ENCODE measurements around the gene SLC25A41.

Gene SLC25A41

GRCh38 chr19:6472713-6473112, 39.1 kb upstream of the SLC25A41 start:
- no peaks in the 10 kb centered on the region for H3K9me3 ChIP-seq (ENCODE audit: control insufficient read depth, insufficient read depth, low read length)

GRCh38 chr19:6471076-6471475, 37.5 kb upstream of the SLC25A41 start:
- no peaks in the 10 kb centered on the region for H3K4me1 ChIP-seq (ENCODE audit: control insufficient read depth, insufficient read depth, low read length)
- no peaks in the 10 kb centered on the region for H3K9me3 ChIP-seq (ENCODE audit: control insufficient read depth, insufficient read depth, low read length)
- peaks cover 11% of the 10 kb centered on the region for H3K27me3 ChIP-seq (ENCODE audit: control insufficient read depth, insufficient read depth, low read length)
- H3K36me3 ChIP-seq (ENCODE audit: control insufficient read depth, insufficient read depth, low read length), result peaks cover 6% of the 10 kb centered on the region
- no peak overlapping the region for H3K4me3 ChIP-seq (ENCODE audit: low read depth, low read length)
- H3K9ac ChIP-seq (ENCODE audit: low read depth, low read length), result no peak overlapping the region

More at GRCh38 chr19:6472713-6473112, 39.1 kb upstream of the SLC25A41 start:
- no peaks in the 10 kb centered on the region for H3K36me3 ChIP-seq (ENCODE audit: control insufficient read depth, insufficient read depth, low read length)
- H3K27me3 ChIP-seq (ENCODE audit: control insufficient read depth, insufficient read depth, low read length), result peaks cover 11% of the 10 kb centered on the region
- H3K4me3 ChIP-seq (ENCODE audit: low read depth, low read length), result no peak overlapping the region
- H3K9ac ChIP-seq (ENCODE audit: low read depth, low read length), result no peak overlapping the region
- H3K4me1 ChIP-seq (ENCODE audit: control insufficient read depth, insufficient read depth, low read length), result no peaks in the 10 kb centered on the region

DNA sequence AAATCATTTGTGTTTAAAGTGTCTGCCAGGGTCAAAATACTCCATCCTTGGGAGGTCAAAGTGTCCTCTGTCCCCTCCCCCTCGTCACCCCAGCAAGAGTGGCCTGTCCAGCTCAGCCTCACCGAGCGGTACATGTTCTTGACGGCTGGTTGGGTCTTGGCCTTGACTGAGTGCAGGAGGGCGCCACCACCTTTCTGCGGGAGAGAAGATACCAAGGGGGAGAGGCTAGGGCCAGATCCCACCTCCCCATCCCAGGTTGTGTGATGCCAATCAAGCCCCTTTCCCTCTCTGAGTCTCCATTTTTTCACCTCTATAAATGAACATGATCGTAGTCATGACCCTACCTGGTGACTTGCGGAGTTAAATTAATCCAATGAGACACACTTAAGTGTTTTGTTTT, 36.6 kb upstream of the SLC25A41 start:
- Histone ChIP-seq H3K9ac (ENCODE audit: low read depth, low read length) (no peak overlapping the region), H3K4me1 (ENCODE audit: control insufficient read depth, insufficient read depth, low read length) (peaks cover 4% of the 10 kb centered on the region), H3K27me3 (ENCODE audit: control insufficient read depth, insufficient read depth, low read length) (peaks cover 8% of the 10 kb centered on the region), H3K9me3 (ENCODE audit: control insufficient read depth, insufficient read depth, low read length) (no peaks in the 10 kb centered on the region), H3K4me3 (ENCODE audit: low read depth, low read length) (no peak overlapping the region), H3K36me3 (ENCODE audit: control insufficient read depth, insufficient read depth, low read length) (peaks cover 6% of the 10 kb centered on the region)

DNA sequence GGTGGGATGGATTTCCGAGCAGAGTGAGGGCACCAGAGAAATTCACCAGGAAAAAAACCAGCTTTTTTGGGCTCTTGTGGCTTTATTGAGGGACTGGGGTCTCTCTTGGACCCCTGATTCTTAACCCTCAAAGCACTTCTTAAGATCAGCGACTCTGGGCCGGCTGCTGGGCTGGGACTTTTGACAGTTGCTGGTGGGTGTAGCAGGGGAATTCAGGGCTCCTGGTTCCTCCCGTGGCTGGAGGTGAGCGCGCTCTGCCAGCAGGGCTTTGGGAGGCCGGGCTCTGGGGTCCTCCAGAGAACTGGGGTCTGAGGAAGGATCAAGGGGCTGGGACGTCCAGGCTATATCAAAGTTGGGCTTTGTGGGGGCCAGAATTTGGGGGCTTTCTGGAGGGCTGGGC, 33.8 kb upstream of the SLC25A41 start:
- Histone ChIP-seq H3K9ac (ENCODE audit: low read depth, low read length) (no peak overlapping the region), H3K4me3 (ENCODE audit: low read depth, low read length) (no peak overlapping the region), H3K9me3 (ENCODE audit: control insufficient read depth, insufficient read depth, low read length) (no peaks in the 10 kb centered on the region), H3K4me1 (ENCODE audit: control insufficient read depth, insufficient read depth, low read length) (peaks cover 4% of the 10 kb centered on the region), H3K36me3 (ENCODE audit: control insufficient read depth, insufficient read depth, low read length) (peaks cover 6% of the 10 kb centered on the region), H3K27me3 (ENCODE audit: control insufficient read depth, insufficient read depth, low read length) (peaks cover 2% of the 10 kb centered on the region)

DNA sequence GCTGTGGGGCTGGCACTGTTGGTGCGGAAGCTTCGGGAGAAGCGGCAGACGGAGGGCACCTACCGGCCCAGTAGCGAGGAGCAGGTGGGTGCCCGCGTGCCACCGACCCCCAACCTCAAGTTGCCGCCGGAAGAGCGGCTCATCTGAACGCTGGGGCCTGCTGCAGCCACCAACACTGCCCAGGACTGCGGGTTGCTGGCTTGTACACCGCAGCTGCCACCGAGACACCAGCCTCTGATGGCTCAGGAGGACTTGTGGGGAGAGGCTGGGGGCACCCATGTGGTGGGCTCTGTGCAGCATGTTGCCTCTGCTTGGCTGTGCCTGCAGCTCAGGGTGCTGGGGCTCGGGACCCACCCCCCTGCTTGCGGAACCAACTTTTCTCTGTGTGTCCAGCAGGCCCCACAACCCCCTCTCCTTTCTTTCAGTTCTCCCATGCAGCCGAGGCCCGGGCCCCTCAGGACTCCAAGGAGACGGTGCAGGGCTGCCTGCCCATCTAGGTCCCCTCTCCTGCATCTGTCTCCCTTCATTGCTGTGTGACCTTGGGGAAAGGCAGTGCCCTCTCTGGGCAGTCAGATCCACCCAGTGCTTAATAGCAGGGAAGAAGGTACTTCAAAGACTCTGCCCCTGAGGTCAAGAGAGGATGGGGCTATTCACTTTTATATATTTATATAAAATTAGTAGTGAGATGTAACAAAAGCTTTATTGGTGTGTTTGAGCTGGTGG, 33.1 kb upstream of the SLC25A41 start:
- peaks cover 6% of the 10 kb centered on the region for H3K27me3 ChIP-seq (ENCODE audit: control insufficient read depth, insufficient read depth, low read length)
- H3K4me1 ChIP-seq (ENCODE audit: control insufficient read depth, insufficient read depth, low read length), result peaks cover 4% of the 10 kb centered on the region
- H3K4me3 ChIP-seq (ENCODE audit: low read depth, low read length), result no peak overlapping the region
- H3K9ac ChIP-seq (ENCODE audit: low read depth, low read length), result no peak overlapping the region
- peaks cover 6% of the 10 kb centered on the region for H3K36me3 ChIP-seq (ENCODE audit: control insufficient read depth, insufficient read depth, low read length)
- no peaks in the 10 kb centered on the region for H3K9me3 ChIP-seq (ENCODE audit: control insufficient read depth, insufficient read depth, low read length)

DNA sequence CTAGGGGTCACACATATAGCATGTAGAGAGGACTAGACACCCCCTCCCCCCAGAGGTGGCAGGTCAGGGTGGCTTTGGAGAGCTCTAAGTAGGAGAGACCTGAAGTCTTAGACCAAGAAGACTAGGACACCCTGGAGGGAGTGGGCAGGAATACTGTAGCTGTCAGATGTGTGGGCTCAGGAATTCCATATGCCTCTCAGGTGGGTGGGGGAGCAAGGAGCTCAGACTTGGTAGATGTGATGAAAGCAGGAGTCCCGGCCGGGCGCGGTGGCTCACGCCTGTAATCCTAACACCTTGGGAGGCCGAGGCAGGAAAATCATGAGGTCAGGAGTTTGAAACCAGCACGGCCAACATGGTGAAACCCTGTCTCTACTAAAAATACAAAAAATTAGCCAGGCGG, 32.1 kb upstream of the SLC25A41 start:
- Histone ChIP-seq H3K9me3 (ENCODE audit: control insufficient read depth, insufficient read depth, low read length) (no peaks in the 10 kb centered on the region), H3K36me3 (ENCODE audit: control insufficient read depth, insufficient read depth, low read length) (peaks cover 6% of the 10 kb centered on the region), H3K4me1 (ENCODE audit: control insufficient read depth, insufficient read depth, low read length) (peaks cover 4% of the 10 kb centered on the region), H3K4me3 (ENCODE audit: low read depth, low read length) (no peak overlapping the region), H3K9ac (ENCODE audit: low read depth, low read length) (no peak overlapping the region), H3K27me3 (ENCODE audit: control insufficient read depth, insufficient read depth, low read length) (peaks cover 6% of the 10 kb centered on the region)

GRCh38 chr19:6465006-6465405, 31.4 kb upstream of the SLC25A41 start:
- no peaks in the 10 kb centered on the region for H3K9me3 ChIP-seq (ENCODE audit: control insufficient read depth, insufficient read depth, low read length)
- H3K9ac ChIP-seq (ENCODE audit: low read depth, low read length), result peak overlapping the region; percentile 70
- H3K4me3 ChIP-seq (ENCODE audit: low read depth, low read length), result peak overlapping the region; percentile 72

DNA sequence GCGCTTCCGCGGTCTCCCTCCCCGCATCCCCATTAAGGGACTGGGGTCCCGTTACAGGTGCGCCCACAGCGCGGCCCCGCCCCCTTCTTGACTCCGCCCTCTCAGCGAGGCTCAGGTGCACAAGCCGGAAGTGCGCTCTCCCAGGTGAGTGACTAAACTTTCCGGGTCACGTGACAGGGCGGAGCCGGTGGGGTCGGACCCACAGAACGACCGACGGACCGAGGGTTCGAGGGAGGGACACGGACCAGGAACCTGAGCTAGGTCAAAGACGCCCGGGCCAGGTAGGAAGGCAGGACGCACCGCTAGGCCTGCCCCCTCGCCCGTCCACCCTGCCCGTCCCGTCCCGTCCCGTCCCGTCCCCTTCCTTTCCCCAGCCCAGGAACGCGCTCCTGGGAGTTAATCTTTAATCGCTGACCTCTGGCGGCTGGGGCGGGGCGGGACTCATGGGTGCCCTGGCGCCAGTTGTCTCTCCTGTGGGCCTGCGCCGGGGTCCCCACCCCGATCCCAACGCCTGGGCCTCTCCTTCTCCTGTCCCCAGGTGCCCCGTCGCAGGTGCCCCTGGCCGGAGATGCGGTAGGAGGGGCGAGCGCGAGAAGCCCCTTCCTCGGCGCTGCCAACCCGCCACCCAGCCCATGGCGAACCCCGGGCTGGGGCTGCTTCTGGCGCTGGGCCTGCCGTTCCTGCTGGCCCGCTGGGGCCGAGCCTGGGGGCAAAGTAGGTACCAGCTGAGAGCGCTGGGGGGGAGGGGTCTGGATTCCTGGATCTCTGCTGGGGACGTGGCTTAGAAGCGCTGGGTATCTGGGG, 30.7 kb upstream of the SLC25A41 start, which contains the start of gene CRB3:
Gene CRB3 (plus strand): TSS at position 202 of the 804 bp plus-strand sequence. CDS start 431 bp downstream, at position 633.
- no peaks in the 10 kb centered on the region for H3K9me3 ChIP-seq (ENCODE audit: control insufficient read depth, insufficient read depth, low read length)
- peaks cover 6% of the 10 kb centered on the region for H3K36me3 ChIP-seq (ENCODE audit: control insufficient read depth, insufficient read depth, low read length)
- peaks cover 6% of the 10 kb centered on the region for H3K27me3 ChIP-seq (ENCODE audit: control insufficient read depth, insufficient read depth, low read length)
- H3K4me1 ChIP-seq (ENCODE audit: control insufficient read depth, insufficient read depth, low read length), result peaks cover 4% of the 10 kb centered on the region
- H3K4me3 ChIP-seq (ENCODE audit: low read depth, low read length), result peak within 1 kb of the TSS; percentile 72
- peak within 1 kb of the TSS; percentile 70 for H3K9ac ChIP-seq (ENCODE audit: low read depth, low read length)

More at GRCh38 chr19:6465006-6465405, 31.4 kb upstream of the SLC25A41 start:
- Histone ChIP-seq H3K4me1 (ENCODE audit: control insufficient read depth, insufficient read depth, low read length) (peaks cover 4% of the 10 kb centered on the region), H3K27me3 (ENCODE audit: control insufficient read depth, insufficient read depth, low read length) (peaks cover 6% of the 10 kb centered on the region), H3K36me3 (ENCODE audit: control insufficient read depth, insufficient read depth, low read length) (peaks cover 6% of the 10 kb centered on the region)

- Histone ChIP-seq H3K9me3 (ENCODE audit: control insufficient read depth, insufficient read depth, low read length) (no peaks in the 10 kb centered on the region), H3K27me3 (ENCODE audit: control insufficient read depth, insufficient read depth, low read length) (peaks cover 6% of the 10 kb centered on the region), H3K4me1 (ENCODE audit: control insufficient read depth, insufficient read depth, low read length) (peaks cover 6% of the 10 kb centered on the region), H3K4me3 (ENCODE audit: low read depth, low read length) (peak overlapping the region; percentile 69), H3K36me3 (ENCODE audit: control insufficient read depth, insufficient read depth, low read length) (peaks cover 2% of the 10 kb centered on the region), H3K9ac (ENCODE audit: low read depth, low read length) (no peak overlapping the region)
These were observed 26.7 kb upstream of the SLC25A41 start for GRCh38 chr19:6460099-6460884.

- peaks cover 7% of the 10 kb centered on the region for H3K36me3 ChIP-seq (ENCODE audit: control insufficient read depth, insufficient read depth, low read length)
- H3K27me3 ChIP-seq (ENCODE audit: control insufficient read depth, insufficient read depth, low read length), result peaks cover 6% of the 10 kb centered on the region
- peak within 1 kb of the TSS; percentile 69 for H3K4me3 ChIP-seq (ENCODE audit: low read depth, low read length)
- no peak within 1 kb of the TSS for H3K9ac ChIP-seq (ENCODE audit: low read depth, low read length)
- H3K9me3 ChIP-seq (ENCODE audit: control insufficient read depth, insufficient read depth, low read length), result no peaks in the 10 kb centered on the region
- peaks cover 5% of the 10 kb centered on the region for H3K4me1 ChIP-seq (ENCODE audit: control insufficient read depth, insufficient read depth, low read length)
These were observed 25.9 kb upstream of the SLC25A41 start, which contains the start of gene SLC25A23 for GRCh38 chr19:6459262-6460098. Gene SLC25A23, minus strand, starts transcription at chr19:6459792. Its CDS starts 164 bp downstream, at chr19:6459628.
